HFF-Myc (cell line): ENCODE results near the gene UBE2D2.

Experiments
- DNase-seq: peaks from one replicate; pipeline ENCODE4 v3.0.0-alpha.2; 2011; ENCODE audit warnings: low read depth; ENCODE audit errors: extremely low read depth
- H3K4me3 ChIP-seq: replicated peaks from 2 replicates; pipeline ENCODE4 v1.5.1; 2011; ENCODE audit warnings: low read depth, mild to moderate bottlenecking, control low read depth, low read length
- TF ChIP-seq, protein P1 (sequence below): IDR thresholded peaks from 2 replicates; pipeline ENCODE4 v1.5.1; 2012; ENCODE audit warnings: mild to moderate bottlenecking, low read depth, low read length, control low read depth; ENCODE audit errors: missing control alignments

Gene UBE2D2

DNA sequence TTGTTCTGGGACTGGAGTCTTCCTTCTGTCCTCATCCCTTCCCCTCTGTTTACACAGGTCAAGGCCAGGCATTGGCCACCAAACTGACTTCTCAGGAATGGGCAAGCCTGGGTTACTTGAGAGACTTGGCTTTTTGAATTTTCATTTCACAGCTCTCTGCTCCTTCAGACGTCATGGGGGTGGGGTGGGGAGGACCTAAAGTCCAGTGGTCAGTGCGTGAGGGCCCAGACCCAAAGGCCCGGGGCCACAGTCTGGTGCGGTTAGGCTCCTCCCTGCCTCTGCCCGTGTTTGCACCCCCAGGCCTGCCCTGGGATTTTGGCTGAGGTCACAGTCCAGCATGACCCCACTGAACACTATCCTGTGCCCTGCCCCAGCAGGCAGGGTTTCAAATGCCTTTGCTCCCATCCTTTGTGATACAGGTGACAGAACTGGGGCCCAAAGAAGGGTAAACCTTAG lies 82.9 kb downstream of the UBE2D2 start:
- no peak for DNase-seq
- TF ChIP-seq, protein P1, sequence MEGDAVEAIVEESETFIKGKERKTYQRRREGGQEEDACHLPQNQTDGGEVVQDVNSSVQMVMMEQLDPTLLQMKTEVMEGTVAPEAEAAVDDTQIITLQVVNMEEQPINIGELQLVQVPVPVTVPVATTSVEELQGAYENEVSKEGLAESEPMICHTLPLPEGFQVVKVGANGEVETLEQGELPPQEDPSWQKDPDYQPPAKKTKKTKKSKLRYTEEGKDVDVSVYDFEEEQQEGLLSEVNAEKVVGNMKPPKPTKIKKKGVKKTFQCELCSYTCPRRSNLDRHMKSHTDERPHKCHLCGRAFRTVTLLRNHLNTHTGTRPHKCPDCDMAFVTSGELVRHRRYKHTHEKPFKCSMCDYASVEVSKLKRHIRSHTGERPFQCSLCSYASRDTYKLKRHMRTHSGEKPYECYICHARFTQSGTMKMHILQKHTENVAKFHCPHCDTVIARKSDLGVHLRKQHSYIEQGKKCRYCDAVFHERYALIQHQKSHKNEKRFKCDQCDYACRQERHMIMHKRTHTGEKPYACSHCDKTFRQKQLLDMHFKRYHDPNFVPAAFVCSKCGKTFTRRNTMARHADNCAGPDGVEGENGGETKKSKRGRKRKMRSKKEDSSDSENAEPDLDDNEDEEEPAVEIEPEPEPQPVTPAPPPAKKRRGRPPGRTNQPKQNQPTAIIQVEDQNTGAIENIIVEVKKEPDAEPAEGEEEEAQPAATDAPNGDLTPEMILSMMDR, result no peak
- no peak overlapping the region for H3K4me3 ChIP-seq

DNA sequence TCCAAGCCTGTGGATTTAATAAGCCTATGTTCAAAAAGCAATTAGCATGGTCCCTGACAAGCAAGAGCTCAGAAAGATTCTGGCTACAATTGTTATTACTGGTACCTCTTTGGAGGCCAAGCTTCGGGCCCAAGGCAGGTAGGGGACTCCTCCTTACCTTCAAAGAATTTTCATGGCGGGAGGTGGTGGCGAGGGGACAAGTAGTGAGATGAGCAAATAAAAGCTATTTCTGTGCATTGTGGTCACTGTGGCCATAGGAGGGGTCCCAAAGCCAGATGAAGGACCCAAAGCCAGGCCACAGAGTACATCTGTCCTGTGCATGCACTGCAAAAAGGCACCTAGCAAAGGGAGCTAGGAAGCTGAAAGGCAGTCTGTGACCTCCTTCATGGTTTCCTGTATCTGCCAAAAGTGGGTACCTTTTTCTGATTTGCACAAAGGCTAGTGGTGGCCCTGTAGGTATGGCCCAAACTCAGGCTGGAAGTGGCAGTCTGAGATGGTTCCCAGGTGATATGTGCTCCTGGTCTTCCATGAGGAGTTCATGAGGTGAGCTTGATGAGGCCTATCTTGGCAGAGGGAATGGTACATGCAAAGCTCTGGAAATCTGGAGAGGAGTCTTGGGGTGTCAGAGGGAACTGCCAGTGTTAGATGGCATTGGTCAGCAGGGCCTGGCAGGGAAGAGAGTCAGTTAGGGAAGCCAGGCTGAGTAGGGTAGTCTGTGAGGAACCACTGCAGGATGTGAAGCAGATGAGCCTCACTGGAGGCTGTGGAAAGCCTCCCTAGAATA lies 83.7 kb downstream of the UBE2D2 start:
- TF ChIP-seq, protein P1, result no peak
- no peak overlapping the region for H3K4me3 ChIP-seq
- DNase-seq, result no peak

DNA sequence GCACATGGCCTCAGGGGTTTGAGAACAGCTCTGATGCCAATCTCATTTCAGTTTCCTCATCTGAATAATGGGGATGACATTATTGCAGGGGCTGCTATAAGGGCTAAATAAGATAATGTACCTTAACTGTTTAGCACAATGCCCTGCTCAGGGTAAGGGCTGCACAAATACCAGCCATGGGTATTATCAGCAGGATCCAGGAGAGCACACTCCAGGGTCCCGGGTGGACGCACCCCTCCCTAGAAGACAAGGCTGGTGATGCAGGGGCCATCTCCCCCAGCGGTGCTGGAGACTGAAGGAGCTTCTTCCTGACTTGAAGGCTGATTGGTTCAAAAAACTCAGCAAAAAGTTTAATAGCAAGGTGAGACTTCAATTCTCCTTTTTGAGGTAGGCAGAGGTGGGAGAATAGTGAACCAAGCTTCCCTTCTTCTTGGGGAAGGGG lies 84.3 kb downstream of the UBE2D2 start:
- TF ChIP-seq, protein P1, result no peak
- no peak for DNase-seq
- H3K4me3 ChIP-seq, result no peak overlapping the region

DNA sequence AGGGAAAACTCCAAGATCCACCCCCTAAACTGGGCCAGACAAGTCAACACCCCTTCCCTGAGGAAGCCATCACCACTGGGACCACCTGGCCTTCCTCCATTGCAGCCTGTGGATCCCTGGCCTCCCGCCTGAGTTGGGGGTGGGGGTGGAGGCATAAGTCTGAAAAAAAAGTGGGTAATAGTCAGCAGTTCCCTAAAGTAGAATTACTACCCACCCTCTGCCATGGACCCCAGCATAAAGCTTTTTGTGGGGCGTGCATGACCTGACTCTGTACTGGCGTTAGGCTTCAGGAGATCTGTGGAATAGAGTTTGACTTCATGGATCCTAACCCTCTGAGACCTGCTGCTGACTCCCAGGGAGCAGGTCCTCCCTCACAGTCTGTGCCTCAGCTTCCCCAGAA lies 85.0 kb downstream of the UBE2D2 start:
- no peak for DNase-seq
- TF ChIP-seq, protein P1, result no peak
- H3K4me3 ChIP-seq, result no peak overlapping the region

DNA sequence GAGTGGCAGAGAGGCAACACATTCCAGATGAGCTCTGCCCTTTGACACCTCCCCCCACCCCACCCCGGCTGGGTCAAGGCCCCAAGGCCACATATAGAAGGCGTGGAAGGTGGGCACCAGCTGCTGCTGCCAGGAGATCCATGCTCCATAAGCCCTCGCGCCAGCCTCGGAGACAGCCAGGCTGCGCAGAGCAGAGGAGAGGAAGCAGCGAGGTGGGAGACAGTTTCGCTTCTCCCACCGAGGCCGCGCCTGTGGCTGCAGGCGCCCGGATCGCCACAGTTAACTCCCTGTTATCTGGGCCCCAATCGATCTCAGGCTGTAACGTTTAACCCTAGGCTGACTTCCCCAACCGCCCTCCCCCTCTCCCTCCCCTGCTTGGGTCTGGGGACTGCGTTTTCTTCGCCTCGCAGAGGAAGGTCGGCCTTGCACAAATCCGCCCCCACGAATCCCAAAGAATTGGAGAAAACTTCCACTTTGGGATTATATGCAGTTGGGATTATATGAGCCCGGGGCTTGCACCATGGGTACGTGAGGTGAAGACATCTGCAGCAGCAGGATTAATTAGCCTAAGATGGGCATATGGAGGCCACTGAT lies 85.9 kb downstream of the UBE2D2 start:
- no peak overlapping the region for H3K4me3 ChIP-seq
- TF ChIP-seq, protein P1, result no peak
- DNase-seq, result no peak

DNA sequence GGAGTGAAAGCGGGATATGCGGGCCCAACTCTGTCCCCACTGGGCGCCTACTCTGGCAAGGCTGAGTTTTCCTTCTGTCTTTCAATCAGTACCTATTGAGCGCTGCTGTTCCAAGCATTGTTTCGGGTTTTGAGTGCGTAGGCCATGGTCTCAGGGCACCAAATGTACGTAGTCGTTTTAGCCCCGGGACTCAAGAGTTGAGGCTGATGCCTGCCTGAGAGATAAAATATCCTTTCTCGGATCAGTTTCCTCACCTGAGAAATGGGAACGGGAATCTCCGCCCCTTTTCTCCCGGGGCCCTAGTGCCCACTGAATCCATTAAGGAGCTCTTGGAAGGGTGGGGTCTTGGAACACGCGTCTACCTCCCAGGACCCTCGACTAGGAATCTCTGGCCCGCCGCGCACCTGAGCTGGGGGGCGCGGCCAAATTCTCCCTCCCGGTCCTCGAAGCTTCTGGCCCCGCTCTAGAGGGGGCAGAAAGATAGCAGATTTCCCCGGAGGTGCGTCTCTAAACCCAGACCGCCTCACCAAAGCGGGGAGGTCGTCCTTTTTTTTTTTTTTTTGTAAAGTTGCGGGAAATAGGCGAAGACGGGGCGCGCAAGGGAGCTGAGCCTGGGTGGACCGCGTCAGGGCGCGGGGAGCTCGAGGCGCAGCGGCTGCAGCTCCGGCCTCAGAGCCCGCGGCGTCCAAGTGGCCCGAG lies 86.5 kb downstream of the UBE2D2 start:
- peak overlapping the region; percentile 62 for H3K4me3 ChIP-seq

More for the DNA sequence above, 86.5 kb downstream of the UBE2D2 start:
- TF ChIP-seq, protein P1, result no peak
- DNase-seq, result no peak
